Vagina (tissue), 2 donors: Measurements from ENCODE around the gene GC. TPM values are rescaled to one million over a fixed set of nuclear protein-coding genes. Genes with fewer than 3 reads are reported as not detected.
"Not testable (repeated sequence)": the region's sequence is repeated elsewhere in the genome, so short reads cannot be mapped to it uniquely, and the experiment has no call there.

Experiments
- DNase-seq, 2 donors: peaks; one replicate each; pipeline ENCODE4 v3.0.0-alpha.2; 2017; ENCODE audit errors: extremely low spot score in 2 of 2
- H3K27ac ChIP-seq: fragments of 200-600 bp; sonication (generic); one replicate; pipeline ENCODE4 v1.5.1; 2019
- H3K27me3 ChIP-seq: fragments of 200-600 bp; sonication (generic); one replicate; pipeline ENCODE4 v1.5.1; 2019
- H3K36me3 ChIP-seq, 2 donors: fragments of 200-600 bp; sonication (generic); one replicate each; pipeline ENCODE4 v1.5.1; 2017 to 2019
- H3K4me1 ChIP-seq: fragments of 200-600 bp; sonication (generic); one replicate; pipeline ENCODE4 v1.5.1; 2019
- H3K4me3 ChIP-seq, 2 donors: fragments of 200-600 bp; sonication (generic); 1 replicate in 1 of 2; 2 replicates in 1 of 2; pipeline ENCODE4 v1.5.1; 2016 to 2019
- H3K9me3 ChIP-seq: fragments of 200-600 bp; sonication (generic); one replicate; pipeline ENCODE4 v1.5.1; 2019
- CTCF ChIP-seq, 3 experiments: fragments of 450-650 bp in 2 of 3; fragments of 200-600 bp in 1 of 3; sonication (generic) in 1 of 3; IDR thresholded peaks; one replicate each; pipeline ENCODE4 v1.5.1; 2017 to 2019; ENCODE audit warnings: antibody characterized with exemption in 3 of 3, mild to moderate bottlenecking in 2 of 3, moderate library complexity in 2 of 3
- POLR2A ChIP-seq, 2 donors: fragments of 450-650 bp; IDR thresholded peaks; one replicate each; pipeline ENCODE4 v1.6.1; 2017; ENCODE audit warnings: antibody characterized with exemption in 2 of 2, mild to moderate bottlenecking in 2 of 2, moderate library complexity in 2 of 2
- POLR2AphosphoS5 ChIP-seq, 2 donors: sonication (generic); formaldehyde crosslinking; IDR thresholded peaks; one replicate each; pipeline ENCODE4 v1.9.0; 2017; ENCODE audit warnings: antibody characterized with exemption in 2 of 2, mild to moderate bottlenecking in 2 of 2, low read depth in 1 of 2; ENCODE audit not compliant: insufficient read depth in 1 of 2
- intact Hi-C: fragments of 100-400 bp; cut with DNase I; formaldehyde crosslinking; loops from one replicate; pipeline ENCODE4 v1.15.1; 2023
- total RNA-seq: library from RNA; depleted of rRNA; stranded (reverse); fragments of >200 nt; gene quantifications from one replicate; pipeline ENCODE4 v1.2.3, GENCODE V29; 2016

Gene GC
- total RNA-seq, 1 donor from 2014 or later, result not detected

- H3K27ac ChIP-seq, result no peak overlapping the region
- no peaks in the 10 kb centered on the region for H3K4me1 ChIP-seq
- no peak for DNase-seq
- no peaks in the 10 kb centered on the region for H3K27me3 ChIP-seq
- TF ChIP-seq POLR2AphosphoS5 (IDR thresholded peaks at IDR 0.05; ENCODE audit: insufficient read depth in 1 of 2, low read depth in 1 of 2) (no peak), CTCF (IDR thresholded peaks at IDR 0.05) (no peak), POLR2A (IDR thresholded peaks at IDR 0.05) (no peak)
- no peaks in the 10 kb centered on the region for H3K36me3 ChIP-seq
- H3K4me3 ChIP-seq, result no peak overlapping the region
- intact Hi-C loops, result no loop called here
- no peaks in the 10 kb centered on the region for H3K9me3 ChIP-seq
These were observed 44.6 kb upstream of the GC start for GRCh38 chr4:71828470-71828869.

- TF ChIP-seq POLR2AphosphoS5 (IDR thresholded peaks at IDR 0.05; ENCODE audit: insufficient read depth in 1 of 2, low read depth in 1 of 2) (no peak), POLR2A (IDR thresholded peaks at IDR 0.05) (no peak), CTCF (IDR thresholded peaks at IDR 0.05) (no peak)
- Histone ChIP-seq H3K9me3 (no peaks in the 10 kb centered on the region), H3K36me3 (no peaks in the 10 kb centered on the region), H3K4me1 (no peaks in the 10 kb centered on the region), H3K27ac (no peak overlapping the region), H3K27me3 (no peaks in the 10 kb centered on the region), H3K4me3 (no peak overlapping the region)
- intact Hi-C loops, result no loop called here
- DNase-seq, result no peak
These were observed 43.9 kb upstream of the GC start for GRCh38 chr4:71827826-71828225.

GRCh38 chr4:71816676-71817303 is 32.9 kb upstream of the GC start:
- Histone ChIP-seq H3K27me3 (no peaks in the 10 kb centered on the region), H3K36me3 (no peaks in the 10 kb centered on the region), H3K9me3 (no peaks in the 10 kb centered on the region), H3K4me3 (no peak overlapping the region), H3K27ac (no peak overlapping the region), H3K4me1 (no peaks in the 10 kb centered on the region)
- intact Hi-C loops, result no loop called here
- DNase-seq, result no peak
- TF ChIP-seq CTCF (IDR thresholded peaks at IDR 0.05) (no peak), POLR2A (IDR thresholded peaks at IDR 0.05) (no peak), POLR2AphosphoS5 (IDR thresholded peaks at IDR 0.05; ENCODE audit: insufficient read depth in 1 of 2, low read depth in 1 of 2) (no peak)

- Histone ChIP-seq H3K9me3 (no peaks in the 10 kb centered on the region), H3K27ac (no peak overlapping the region), H3K27me3 (no peaks in the 10 kb centered on the region), H3K4me1 (no peaks in the 10 kb centered on the region), H3K4me3 (no peak overlapping the region), H3K36me3 (no peaks in the 10 kb centered on the region)
- no peak for DNase-seq
- TF ChIP-seq CTCF (IDR thresholded peaks at IDR 0.05) (no peak), POLR2A (IDR thresholded peaks at IDR 0.05) (no peak), POLR2AphosphoS5 (IDR thresholded peaks at IDR 0.05; ENCODE audit: insufficient read depth in 1 of 2, low read depth in 1 of 2) (no peak)
- intact Hi-C loops, result no loop called here
These were observed 30.6 kb upstream of the GC start for GRCh38 chr4:71814433-71814832.

GRCh38 chr4:71809805-71810204 is 25.9 kb upstream of the GC start:
- H3K27me3 ChIP-seq, DNase-seq, H3K4me1 ChIP-seq, H3K27ac ChIP-seq, H3K9me3 ChIP-seq, H3K4me3 ChIP-seq, H3K36me3 ChIP-seq, intact Hi-C loops: not testable (repeated sequence)
